DOHH2 (cell line): Measurements from ENCODE around the gene ARHGEF1.

Source experiments
- H3F3A ChIP-seq: fragments of 200-600 bp; sonication (generic), shearing (Covaris generic); 2 replicates; pipeline ENCODE4 v1.6.0; 2016; ENCODE audit warnings: antibody characterized with exemption, mild to moderate bottlenecking; ENCODE audit not compliant: control insufficient read depth, insufficient read depth
- H3K27ac ChIP-seq: fragments of 200-600 bp; sonication (generic); 2 replicates; pipeline ENCODE4 v1.5.1; 2014; ENCODE audit warnings: low read depth, mild to moderate bottlenecking, low read length, moderate library complexity
- H3K27me3 ChIP-seq: fragments of 200-600 bp; sonication (generic); 2 replicates; pipeline ENCODE4 v1.6.1; 2014; ENCODE audit warnings: mild to moderate bottlenecking, low read length, mixed read lengths; ENCODE audit not compliant: control insufficient read depth
- H3K36me3 ChIP-seq: fragments of 200-600 bp; sonication (generic); 2 replicates; pipeline ENCODE4 v1.6.1; 2014; ENCODE audit warnings: mild to moderate bottlenecking, low read length, moderate library complexity, mixed read lengths; ENCODE audit not compliant: control insufficient read depth
- H3K4me1 ChIP-seq: fragments of 200-600 bp; sonication (generic); 2 replicates; pipeline ENCODE4 v1.6.1; 2014; ENCODE audit warnings: mild to moderate bottlenecking, low read length, mixed read lengths; ENCODE audit not compliant: control insufficient read depth
- H3K4me2 ChIP-seq: fragments of 200-600 bp; sonication (generic); 2 replicates; pipeline ENCODE4 v1.6.0; 2014; ENCODE audit warnings: mild to moderate bottlenecking, low read length, moderate library complexity
- H3K4me3 ChIP-seq: fragments of 200-600 bp; sonication (generic); 2 replicates; pipeline ENCODE4 v1.5.1; 2014; ENCODE audit warnings: mild to moderate bottlenecking, low read length, mixed read lengths
- H3K79me2 ChIP-seq: fragments of 200-600 bp; sonication (generic); 2 replicates; pipeline ENCODE4 v1.6.1; 2014; ENCODE audit warnings: mild to moderate bottlenecking, low read length, mixed read lengths; ENCODE audit not compliant: control insufficient read depth
- H3K9me2 ChIP-seq: fragments of 200-600 bp; sonication (generic); replicated peaks from 2 replicates; pipeline ENCODE4 v1.6.1; 2014; ENCODE audit warnings: mild to moderate bottlenecking, low read length, mixed read lengths; ENCODE audit not compliant: control insufficient read depth
- H3K9me3 ChIP-seq: fragments of 200-600 bp; sonication (generic); 2 replicates; pipeline ENCODE4 v1.6.1; 2014; ENCODE audit warnings: antibody characterized with exemption, low read length, mixed read lengths; ENCODE audit not compliant: control insufficient read depth, insufficient read depth
- H4K20me1 ChIP-seq: fragments of 200-600 bp; sonication (generic); 2 replicates; pipeline ENCODE4 v1.6.0; 2014; ENCODE audit warnings: low read depth, mild to moderate bottlenecking, antibody characterized with exemption, low read length, moderate library complexity; ENCODE audit not compliant: control insufficient read depth, insufficient read depth
- CTCF ChIP-seq: fragments of 200-600 bp; sonication (generic); IDR thresholded peaks from one replicate; pipeline ENCODE4 v1.5.1; 2014; ENCODE audit warnings: antibody characterized with exemption, mild to moderate bottlenecking, low read depth, low read length; ENCODE audit not compliant: poor library complexity, severe bottlenecking
- EZH2phosphoT487 ChIP-seq: fragments of 200-600 bp; sonication (generic); IDR thresholded peaks from 2 replicates; pipeline ENCODE4 v1.6.1; 2017; ENCODE audit warnings: borderline replicate concordance, mild to moderate bottlenecking, antibody characterized with exemption, low read length, moderate library complexity, mixed read lengths

The ARHGEF1 gene

GRCh38 chr19:41915021-41915775 is 32.2 kb downstream of the ARHGEF1 start:
- Histone ChIP-seq H3K9me3 (no peaks in the 10 kb centered on the region), H3K9me2 (no peaks in the 10 kb centered on the region), H3K4me2 (no peak overlapping the region; the same call in 1 of the 2 replicates), H3F3A (peaks cover 8% of the 10 kb centered on the region), H3K27ac (no peak overlapping the region), H3K4me1 (peaks cover 19% of the 10 kb centered on the region), H3K27me3 (peaks cover 24% of the 10 kb centered on the region), H3K36me3 (no peaks in the 10 kb centered on the region), H4K20me1 (peaks cover 3% of the 10 kb centered on the region; the same call in 1 of the 2 replicates), H3K79me2 (peaks cover 6% of the 10 kb centered on the region; the same call in 1 of the 2 replicates), H3K4me3 (no peak overlapping the region)
- TF ChIP-seq CTCF (no peak), EZH2phosphoT487 (no peak)

GRCh38 chr19:41915776-41916414 is 32.9 kb downstream of the ARHGEF1 start:
- Histone ChIP-seq H3F3A (peaks cover 6% of the 10 kb centered on the region), H3K27ac (no peak overlapping the region), H4K20me1 (peaks cover 3% of the 10 kb centered on the region; the same call in 1 of the 2 replicates), H3K4me3 (no peak overlapping the region), H3K27me3 (peaks cover 24% of the 10 kb centered on the region), H3K4me2 (no peak overlapping the region), H3K36me3 (no peaks in the 10 kb centered on the region; the same call in 1 of the 2 replicates), H3K4me1 (peaks cover 20% of the 10 kb centered on the region), H3K9me2 (no peaks in the 10 kb centered on the region), H3K9me3 (no peaks in the 10 kb centered on the region), H3K79me2 (peaks cover 8% of the 10 kb centered on the region; the same call in 1 of the 2 replicates)
- TF ChIP-seq EZH2phosphoT487 (no peak), CTCF (no peak)

GRCh38 chr19:41917676-41918075 is 34.7 kb downstream of the ARHGEF1 start:
- no peaks in the 10 kb centered on the region for H3K9me3 ChIP-seq
- H3F3A ChIP-seq, result no peaks in the 10 kb centered on the region
- H3K79me2 ChIP-seq, result peaks cover 8% of the 10 kb centered on the region; the same call in 1 of the 2 replicates
- H3K9me2 ChIP-seq, result no peaks in the 10 kb centered on the region
- H4K20me1 ChIP-seq, result peaks cover 3% of the 10 kb centered on the region; the same call in 1 of the 2 replicates
- TF ChIP-seq CTCF (no peak), EZH2phosphoT487 (no peak)
- peaks cover 21% of the 10 kb centered on the region for H3K27me3 ChIP-seq
- peaks cover 26% of the 10 kb centered on the region for H3K4me1 ChIP-seq
- H3K27ac ChIP-seq, result no peak overlapping the region
- H3K36me3 ChIP-seq, result no peaks in the 10 kb centered on the region; the same call in 1 of the 2 replicates
- no peak overlapping the region for H3K4me3 ChIP-seq
- H3K4me2 ChIP-seq, result no peak overlapping the region
